ELF-1 (cell line): Measurements from ENCODE around the gene FAR2.
A peak's percentile ranks its signal among the peaks of the same experiment; 100 is the strongest.
"Not testable (repeated sequence)": the region's sequence is repeated elsewhere in the genome, so short reads cannot be mapped to it uniquely, and the experiment has no call there.

Source experiments
- DNase-seq: peaks from one replicate; pipeline ENCODE4 v3.0.0-alpha.2; 2016; ENCODE audit warnings: low read depth, low spot score

FAR2 gene

DNA sequence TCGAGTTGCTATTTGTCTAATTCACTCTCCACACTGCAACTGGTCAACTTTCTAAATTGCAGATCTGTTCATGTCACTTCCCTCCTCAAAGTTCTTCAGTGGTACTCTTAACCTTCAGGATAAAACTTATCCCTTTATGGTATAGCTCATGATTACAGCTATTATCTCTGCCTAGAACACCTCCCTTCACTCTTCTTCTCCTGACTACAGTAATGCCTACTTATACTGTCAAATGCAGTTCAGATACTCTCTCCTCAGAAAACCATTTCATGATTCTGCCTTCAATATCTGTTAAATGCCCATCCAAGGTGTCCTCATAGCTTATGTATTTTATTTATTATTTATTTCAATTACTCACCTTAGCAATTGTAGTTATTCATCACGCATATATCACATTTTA is 85.5 kb downstream of the FAR2 start:
- DNase-seq: no peak

GRCh38 chr12:29234965-29235626 is 86.0 kb downstream of the FAR2 start:
- DNase-seq: no peak

- DNase-seq: no peak
Observed at GRCh38 chr12:29238822-29239291, 89.8 kb downstream of the FAR2 start.

GRCh38 chr12:29239336-29239735 is 90.3 kb downstream of the FAR2 start:
- DNase-seq: no peak

- DNase-seq: no peak
Observed at GRCh38 chr12:29240441-29240840, 91.4 kb downstream of the FAR2 start.

GRCh38 chr12:29241821-29242591 is 92.9 kb downstream of the FAR2 start:
- peak; percentile 4 for DNase-seq

GRCh38 chr12:29242921-29243431 is 93.9 kb downstream of the FAR2 start:
- DNase-seq: no peak

- DNase-seq: no peak
Observed at GRCh38 chr12:29244159-29244765, 95.2 kb downstream of the FAR2 start.

DNA sequence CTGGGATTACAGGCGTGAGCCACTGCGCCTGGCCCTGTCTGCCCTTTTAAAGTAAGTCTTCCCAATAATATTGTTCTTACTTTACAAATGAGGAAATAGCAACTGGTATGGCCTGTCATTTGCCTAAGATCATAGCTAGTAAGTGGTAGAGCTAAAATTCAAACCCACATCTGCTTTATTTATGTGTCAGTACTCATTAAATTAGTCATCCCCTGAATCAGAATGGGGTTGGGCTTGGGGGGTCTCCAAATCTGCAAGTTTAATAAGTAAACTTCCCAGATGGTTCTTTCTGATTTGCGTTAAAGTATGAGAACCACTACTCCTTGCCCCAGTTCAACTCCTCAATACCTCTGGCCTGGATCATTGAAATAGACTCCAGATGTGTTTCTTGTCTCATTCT is 96.2 kb downstream of the FAR2 start:
- DNase-seq: no peak

GRCh38 chr12:29249930-29250329 is 100.9 kb downstream of the FAR2 start:
- no peak for DNase-seq

GRCh38 chr12:29253906-29254625 is 105.0 kb downstream of the FAR2 start:
- no peak for DNase-seq

DNA sequence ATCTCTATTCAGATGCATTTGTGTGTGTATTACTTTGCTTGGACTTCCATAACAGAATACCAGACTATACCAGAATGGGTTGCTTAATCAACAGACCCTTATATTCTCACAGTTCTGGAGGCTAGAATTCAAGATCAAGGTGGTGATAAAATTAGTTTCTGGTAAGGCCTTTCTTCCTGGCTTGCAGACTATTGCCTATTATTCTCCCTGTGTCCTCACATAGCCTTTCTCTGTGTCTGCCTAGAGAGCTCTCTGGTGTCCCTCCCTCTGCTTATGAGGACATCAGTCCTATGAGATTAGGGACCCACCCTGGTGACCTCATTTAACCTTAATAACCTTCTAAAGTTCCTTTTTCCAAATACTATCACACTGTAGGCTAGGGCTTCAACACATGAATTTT is 106.0 kb downstream of the FAR2 start:
- no peak for DNase-seq

GRCh38 chr12:29256598-29256997 is 107.5 kb downstream of the FAR2 start:
- DNase-seq: no peak

DNA sequence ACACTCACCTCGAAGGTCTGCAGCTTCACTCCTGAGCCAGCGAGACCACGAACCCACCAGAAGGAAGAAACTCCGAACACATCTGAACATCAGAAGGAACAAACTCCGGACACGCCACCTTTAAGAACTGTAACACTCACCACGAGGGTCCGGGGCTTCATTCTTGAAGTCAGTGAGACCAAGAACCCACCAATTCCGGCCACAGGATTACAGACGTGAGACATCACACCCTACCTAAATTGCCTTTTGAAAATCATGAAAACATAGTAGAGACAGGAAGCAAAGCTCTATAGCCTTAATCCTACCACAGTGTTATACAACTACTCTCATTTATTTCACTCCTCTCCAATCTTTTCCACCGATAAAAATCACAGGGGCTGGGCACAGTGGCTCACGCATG is 108.6 kb downstream of the FAR2 start:
- not testable (repeated sequence) for DNase-seq

DNA sequence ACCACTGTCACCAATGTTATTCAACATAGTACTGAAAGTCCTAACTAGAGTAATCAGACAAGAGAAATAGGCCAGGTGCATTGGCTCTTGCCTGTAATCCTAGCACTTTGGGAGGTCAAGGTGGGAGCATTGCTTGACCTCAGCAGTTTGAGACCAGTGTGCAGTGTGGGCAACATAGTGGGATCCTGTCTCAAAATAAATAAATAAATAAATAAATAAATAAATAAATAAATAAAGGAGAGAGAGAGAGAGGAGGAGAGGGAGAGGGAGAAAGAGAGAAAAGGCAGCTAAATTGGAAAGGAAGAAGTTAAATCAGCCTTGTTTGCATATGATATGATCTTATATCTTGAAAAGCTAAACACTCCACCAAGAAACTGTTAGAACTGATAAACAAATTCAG is 115.3 kb downstream of the FAR2 start:
- DNase-seq: no peak

DNA sequence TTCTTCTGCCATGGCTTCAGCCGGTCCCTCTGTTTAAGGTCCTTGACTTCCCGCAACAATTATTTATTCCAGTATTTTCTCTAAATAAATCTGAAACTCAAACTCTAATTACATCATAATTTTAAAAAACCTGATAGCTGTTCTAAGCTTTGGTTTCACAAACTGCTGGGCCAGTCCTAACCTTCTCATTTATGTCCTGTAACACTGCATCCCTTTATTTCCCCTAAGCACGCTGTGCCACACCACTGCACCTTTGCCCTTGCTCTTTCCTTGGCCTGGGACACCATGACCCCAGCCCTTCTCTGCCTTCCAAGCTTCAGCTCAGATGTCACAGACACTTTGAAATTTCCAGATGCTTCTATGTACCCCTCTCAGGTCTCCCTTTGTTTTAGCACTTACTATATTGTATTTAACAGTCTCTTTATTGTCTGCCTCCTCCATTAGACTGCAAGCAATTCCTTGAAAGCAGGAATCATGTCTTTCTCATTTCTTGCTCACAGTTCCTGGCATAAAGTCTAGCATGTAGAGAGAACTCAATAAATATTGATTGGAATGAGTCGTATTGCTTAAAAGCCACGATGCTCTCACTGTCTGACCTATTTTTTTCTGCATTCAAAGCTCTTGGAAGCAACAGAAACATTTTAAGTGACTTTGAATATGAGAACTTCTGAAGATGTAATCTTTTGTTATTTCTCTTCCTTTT is 120.8 kb downstream of the FAR2 start:
- DNase-seq: no peak

DNA sequence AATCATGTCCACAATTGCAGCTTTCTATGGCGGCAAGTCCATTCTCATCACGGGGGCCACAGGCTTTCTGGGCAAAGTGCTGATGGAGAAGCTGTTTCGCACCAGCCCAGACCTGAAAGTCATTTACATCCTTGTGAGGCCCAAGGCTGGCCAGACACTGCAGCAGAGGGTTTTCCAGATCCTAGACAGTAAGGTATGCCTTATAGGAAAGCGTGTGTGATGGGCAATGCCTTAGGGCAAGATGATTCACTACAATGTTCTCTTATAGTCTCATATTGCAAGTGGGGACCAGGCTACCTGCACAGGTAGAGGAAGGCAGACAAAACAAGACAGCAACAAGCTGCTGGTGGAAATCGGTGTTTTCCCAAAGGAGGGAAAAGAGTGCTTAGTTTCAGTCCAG is 121.4 kb downstream of the FAR2 start:
- no peak for DNase-seq

DNA sequence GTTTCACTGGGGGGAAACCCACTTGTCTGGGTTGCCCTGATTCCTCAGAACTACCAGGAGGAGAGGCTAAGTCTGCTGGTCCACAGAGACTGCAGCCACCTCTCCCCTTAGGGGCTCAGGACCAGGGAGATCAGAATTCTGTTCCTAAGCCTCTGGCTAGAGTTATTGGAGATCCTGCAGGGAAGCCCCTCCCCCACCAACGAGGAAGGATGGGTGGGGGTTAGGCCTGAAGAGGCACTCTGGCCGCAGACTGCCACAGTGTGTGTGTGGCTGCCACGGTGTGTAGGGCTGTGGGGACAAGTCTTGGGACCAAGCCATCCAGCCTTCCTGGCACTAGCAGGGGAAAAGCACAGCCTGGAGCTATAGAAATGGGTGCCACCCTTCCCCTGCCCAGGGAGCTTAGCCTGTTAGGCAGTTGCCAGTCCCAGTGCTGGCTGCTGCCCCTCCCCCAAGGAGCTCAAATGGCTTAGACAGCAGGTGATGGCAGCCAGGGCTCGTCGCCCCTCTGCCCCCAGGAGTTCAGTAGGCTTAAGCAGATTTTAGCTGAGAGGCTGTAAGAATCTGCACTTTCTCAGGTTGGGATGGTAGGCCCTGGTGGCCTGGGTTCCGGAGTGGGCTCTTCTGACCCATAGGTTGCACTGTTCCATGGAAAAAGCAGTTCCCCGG is 124.2 kb downstream of the FAR2 start:
- peak; percentile 43 for DNase-seq

DNA sequence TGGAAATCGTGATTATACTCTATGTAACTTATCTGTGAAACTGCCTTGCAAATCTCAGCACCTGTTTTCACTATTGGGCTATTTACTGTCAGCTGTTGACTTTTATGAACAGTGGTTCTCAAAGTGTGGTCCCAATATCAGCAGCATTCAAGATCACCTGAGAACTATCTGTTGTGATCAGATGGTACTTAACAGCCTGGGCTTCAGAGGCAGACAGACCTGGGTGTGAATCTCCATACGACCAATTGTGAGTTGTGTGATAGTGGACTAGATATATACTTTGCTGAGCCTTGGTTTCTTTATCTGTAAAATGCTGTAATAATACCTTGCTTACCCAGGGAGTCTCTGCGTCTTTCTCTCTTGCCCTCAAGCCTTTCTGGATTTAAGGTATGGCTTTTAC is 126.8 kb downstream of the FAR2 start:
- DNase-seq: no peak

DNA sequence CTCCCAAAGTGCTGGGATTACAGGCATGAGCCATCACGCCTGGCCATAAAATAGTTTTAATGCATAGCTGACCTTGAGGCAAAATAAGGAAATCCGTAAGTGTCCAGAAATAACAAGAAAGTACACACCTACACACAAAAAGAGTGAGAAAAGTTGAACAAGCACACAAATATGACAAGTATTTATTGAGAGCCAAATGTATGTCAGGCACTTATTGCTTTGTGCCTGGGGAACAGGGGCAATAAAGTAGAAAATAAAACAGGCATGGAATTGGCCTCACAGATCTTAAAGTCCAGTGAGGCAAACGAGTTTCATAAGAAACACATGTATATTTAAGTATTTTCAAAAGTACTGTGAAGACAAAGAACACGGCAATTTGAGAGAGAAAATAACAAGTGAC is 128.2 kb downstream of the FAR2 start:
- DNase-seq: no peak
